Activated naive CD8-positive, alpha-beta T cell (primary cell): ENCODE data around the gene SLC27A4.

Experiments used
- H3K27ac Mint-ChIP-seq: one replicate; pipeline ENCODE4 v1.8.0; 2021; ENCODE audit warnings: mixed read lengths
- H3K27me3 Mint-ChIP-seq: one replicate; pipeline ENCODE4 v1.8.0; 2021; ENCODE audit warnings: mixed read lengths
- H3K36me3 Mint-ChIP-seq: one replicate; pipeline ENCODE4 v1.8.0; 2021; ENCODE audit warnings: mixed read lengths
- H3K4me1 Mint-ChIP-seq: one replicate; pipeline ENCODE4 v1.8.0; 2021; ENCODE audit warnings: low read depth, mixed read lengths
- H3K4me3 Mint-ChIP-seq: one replicate; pipeline ENCODE4 v1.8.0; 2021; ENCODE audit warnings: mild to moderate bottlenecking, mixed read lengths
- H3K9me3 Mint-ChIP-seq: one replicate; pipeline ENCODE4 v1.8.0; 2021; ENCODE audit warnings: low read depth, mixed read lengths

The SLC27A4 gene

GRCh38 chr9:128339761-128340690 is at the start of gene SLC27A4:
Gene SLC27A4 (plus strand): TSS chr9:128340527. CDS start chr9:128343133, 2,606 bp downstream.
- Mint-ChIP-seq H3K9me3 (no peaks in the 10 kb centered on the region), H3K36me3 (peaks cover 3% of the 10 kb centered on the region), H3K27ac (peak within 1 kb of the TSS; percentile 94), H3K27me3 (no peaks in the 10 kb centered on the region), H3K4me1 (peaks cover 4% of the 10 kb centered on the region), H3K4me3 (peak within 1 kb of the TSS; percentile 99)

- Mint-ChIP-seq H3K27ac (no peak overlapping the region), H3K36me3 (peaks cover 8% of the 10 kb centered on the region), H3K4me1 (no peaks in the 10 kb centered on the region), H3K9me3 (no peaks in the 10 kb centered on the region), H3K4me3 (no peak overlapping the region), H3K27me3 (no peaks in the 10 kb centered on the region)
Measured at GRCh38 chr9:128292009-128292408, 48.3 kb upstream of the SLC27A4 start.

- no peak overlapping the region for H3K4me3 Mint-ChIP-seq
- H3K36me3 Mint-ChIP-seq = peaks cover 4% of the 10 kb centered on the region
- H3K4me1 Mint-ChIP-seq = no peaks in the 10 kb centered on the region
- no peaks in the 10 kb centered on the region for H3K9me3 Mint-ChIP-seq
- H3K27ac Mint-ChIP-seq = no peak overlapping the region
- H3K27me3 Mint-ChIP-seq = no peaks in the 10 kb centered on the region
Measured at GRCh38 chr9:128293091-128293490, 47.2 kb upstream of the SLC27A4 start.

GRCh38 chr9:128294142-128294541 is 46.2 kb upstream of the SLC27A4 start:
- H3K27me3 Mint-ChIP-seq = no peaks in the 10 kb centered on the region
- H3K27ac Mint-ChIP-seq = no peak overlapping the region
- no peaks in the 10 kb centered on the region for H3K4me1 Mint-ChIP-seq
- H3K9me3 Mint-ChIP-seq = no peaks in the 10 kb centered on the region
- no peak overlapping the region for H3K4me3 Mint-ChIP-seq
- peaks cover 4% of the 10 kb centered on the region for H3K36me3 Mint-ChIP-seq

- no peaks in the 10 kb centered on the region for H3K9me3 Mint-ChIP-seq
- H3K27me3 Mint-ChIP-seq = no peaks in the 10 kb centered on the region
- H3K4me3 Mint-ChIP-seq = no peak overlapping the region
- no peaks in the 10 kb centered on the region for H3K4me1 Mint-ChIP-seq
- no peak overlapping the region for H3K27ac Mint-ChIP-seq
- H3K36me3 Mint-ChIP-seq = peaks cover 4% of the 10 kb centered on the region
Measured at GRCh38 chr9:128296340-128297220, 43.7 kb upstream of the SLC27A4 start.

- Mint-ChIP-seq H3K27ac (no peak overlapping the region), H3K36me3 (peaks cover 4% of the 10 kb centered on the region), H3K9me3 (no peaks in the 10 kb centered on the region), H3K4me1 (no peaks in the 10 kb centered on the region), H3K27me3 (no peaks in the 10 kb centered on the region), H3K4me3 (no peak overlapping the region)
Measured at GRCh38 chr9:128297221-128297773, 43.0 kb upstream of the SLC27A4 start.

GRCh38 chr9:128298535-128299482 is 41.5 kb upstream of the SLC27A4 start:
- Mint-ChIP-seq H3K27me3 (no peaks in the 10 kb centered on the region), H3K27ac (no peak overlapping the region), H3K9me3 (no peaks in the 10 kb centered on the region), H3K36me3 (peaks cover 2% of the 10 kb centered on the region), H3K4me3 (no peak overlapping the region), H3K4me1 (no peaks in the 10 kb centered on the region)

- Mint-ChIP-seq H3K27me3 (no peaks in the 10 kb centered on the region), H3K4me3 (no peak overlapping the region), H3K36me3 (peaks cover 2% of the 10 kb centered on the region), H3K27ac (no peak overlapping the region), H3K9me3 (no peaks in the 10 kb centered on the region), H3K4me1 (no peaks in the 10 kb centered on the region)
Measured at GRCh38 chr9:128304136-128304970, 36.0 kb upstream of the SLC27A4 start.

GRCh38 chr9:128304971-128305288 is 35.4 kb upstream of the SLC27A4 start:
- H3K27me3 Mint-ChIP-seq = no peaks in the 10 kb centered on the region
- no peaks in the 10 kb centered on the region for H3K4me1 Mint-ChIP-seq
- H3K27ac Mint-ChIP-seq = no peak overlapping the region
- H3K36me3 Mint-ChIP-seq = peaks cover 2% of the 10 kb centered on the region
- H3K9me3 Mint-ChIP-seq = no peaks in the 10 kb centered on the region
- no peak overlapping the region for H3K4me3 Mint-ChIP-seq

- H3K4me3 Mint-ChIP-seq = no peak overlapping the region
- H3K9me3 Mint-ChIP-seq = no peaks in the 10 kb centered on the region
- no peak overlapping the region for H3K27ac Mint-ChIP-seq
- H3K27me3 Mint-ChIP-seq = no peaks in the 10 kb centered on the region
- H3K36me3 Mint-ChIP-seq = peaks cover 2% of the 10 kb centered on the region
- no peaks in the 10 kb centered on the region for H3K4me1 Mint-ChIP-seq
Measured at GRCh38 chr9:128309551-128309950, 30.8 kb upstream of the SLC27A4 start.

GRCh38 chr9:128310461-128310860 is 29.9 kb upstream of the SLC27A4 start:
- no peak overlapping the region for H3K4me3 Mint-ChIP-seq
- no peaks in the 10 kb centered on the region for H3K27me3 Mint-ChIP-seq
- no peaks in the 10 kb centered on the region for H3K4me1 Mint-ChIP-seq
- no peak overlapping the region for H3K27ac Mint-ChIP-seq
- H3K36me3 Mint-ChIP-seq = peaks cover 2% of the 10 kb centered on the region
- no peaks in the 10 kb centered on the region for H3K9me3 Mint-ChIP-seq

- Mint-ChIP-seq H3K4me1 (no peaks in the 10 kb centered on the region), H3K9me3 (no peaks in the 10 kb centered on the region), H3K36me3 (no peaks in the 10 kb centered on the region), H3K27me3 (no peaks in the 10 kb centered on the region), H3K27ac (no peak overlapping the region), H3K4me3 (no peak overlapping the region)
Measured at GRCh38 chr9:128314697-128315096, 25.6 kb upstream of the SLC27A4 start.

GRCh38 chr9:128316421-128316820 is 23.9 kb upstream of the SLC27A4 start:
- Mint-ChIP-seq H3K27me3 (no peaks in the 10 kb centered on the region), H3K4me3 (no peak overlapping the region), H3K4me1 (no peaks in the 10 kb centered on the region), H3K27ac (no peak overlapping the region), H3K9me3 (no peaks in the 10 kb centered on the region), H3K36me3 (no peaks in the 10 kb centered on the region)
